ENCODE results near the gene RHOH.

Gene RHOH

GRCh38 chr4:40283413-40283812 lies 86.6 kb downstream of the RHOH start:
- Histone ChIP-seq H3K4me3 (ENCODE audit: low read length) (no peak overlapping the region), H4K20me1 (ENCODE audit: control insufficient read depth, insufficient read depth, low read depth, low read length) (no peaks in the 10 kb centered on the region), H3K9me2 (replicated peaks; ENCODE audit: control insufficient read depth, low read length) (no peaks in the 10 kb centered on the region), H3K9me3 (ENCODE audit: control insufficient read depth, insufficient read depth, low read length) (no peaks in the 10 kb centered on the region), H3K4me2 (ENCODE audit: low read length) (peak overlapping the region; percentile 52; the same call in 1 of the 2 replicates), H3K79me2 (ENCODE audit: control insufficient read depth, low read length) (no peaks in the 10 kb centered on the region), H3K27me3 (ENCODE audit: control insufficient read depth, low read length) (no peaks in the 10 kb centered on the region), H3F3A (ENCODE audit: control insufficient read depth, insufficient read depth) (no peaks in the 10 kb centered on the region; the same call in 1 of the 2 replicates), H3K36me3 (ENCODE audit: control insufficient read depth, low read length) (no peaks in the 10 kb centered on the region), H3K27ac (ENCODE audit: low read depth, low read length) (no peak overlapping the region), H3K4me1 (ENCODE audit: control insufficient read depth, low read length) (peaks cover 73% of the 10 kb centered on the region)
- TF ChIP-seq EZH2phosphoT487 (IDR thresholded peaks at IDR 0.05; ENCODE audit: borderline replicate concordance, low read length): no peak
- TF ChIP-seq CTCF (IDR thresholded peaks at IDR 0.05; ENCODE audit: low read depth, low read length, poor library complexity, severe bottlenecking): no peak

- Histone ChIP-seq H3K4me3 (ENCODE audit: low read length) (peak overlapping the region; percentile 25; the same call in 1 of the 2 replicates), H3K4me2 (ENCODE audit: low read length) (peak overlapping the region; percentile 52), H3K27ac (ENCODE audit: low read depth, low read length) (0 out of 2 replicates have a peak overlapping the region, but pooled peaks have one; percentile 26)
Measured at GRCh38 chr4:40283968-40284367, 87.1 kb downstream of the RHOH start.

GRCh38 chr4:40285692-40286091 lies 88.9 kb downstream of the RHOH start:
- peaks cover 10% of the 10 kb centered on the region for H3F3A ChIP-seq (ENCODE audit: control insufficient read depth, insufficient read depth)
- H3K4me3 ChIP-seq (ENCODE audit: low read length): no peak overlapping the region
- no peak overlapping the region for H3K27ac ChIP-seq (ENCODE audit: low read depth, low read length)
- no peaks in the 10 kb centered on the region for H3K27me3 ChIP-seq (ENCODE audit: control insufficient read depth, low read length)
- no peak overlapping the region for H3K4me2 ChIP-seq (ENCODE audit: low read length)
- no peaks in the 10 kb centered on the region for H3K9me2 ChIP-seq (replicated peaks; ENCODE audit: control insufficient read depth, low read length)
- no peak for TF ChIP-seq EZH2phosphoT487 (IDR thresholded peaks at IDR 0.05; ENCODE audit: borderline replicate concordance, low read length)
- no peak for TF ChIP-seq CTCF (IDR thresholded peaks at IDR 0.05; ENCODE audit: low read depth, low read length, poor library complexity, severe bottlenecking)
- peaks cover 87% of the 10 kb centered on the region for H3K4me1 ChIP-seq (ENCODE audit: control insufficient read depth, low read length)
- no peaks in the 10 kb centered on the region for H3K79me2 ChIP-seq (ENCODE audit: control insufficient read depth, low read length)
- H4K20me1 ChIP-seq (ENCODE audit: control insufficient read depth, insufficient read depth, low read depth, low read length): no peaks in the 10 kb centered on the region
- H3K9me3 ChIP-seq (ENCODE audit: control insufficient read depth, insufficient read depth, low read length): no peaks in the 10 kb centered on the region
- H3K36me3 ChIP-seq (ENCODE audit: control insufficient read depth, low read length): no peaks in the 10 kb centered on the region

More at GRCh38 chr4:40283968-40284367, 87.1 kb downstream of the RHOH start:
- H3K9me3 ChIP-seq (ENCODE audit: control insufficient read depth, insufficient read depth, low read length): no peaks in the 10 kb centered on the region
- no peaks in the 10 kb centered on the region for H3K27me3 ChIP-seq (ENCODE audit: control insufficient read depth, low read length)
- H3K79me2 ChIP-seq (ENCODE audit: control insufficient read depth, low read length): no peaks in the 10 kb centered on the region
- peaks cover 3% of the 10 kb centered on the region for H3F3A ChIP-seq (ENCODE audit: control insufficient read depth, insufficient read depth)
- H3K36me3 ChIP-seq (ENCODE audit: control insufficient read depth, low read length): no peaks in the 10 kb centered on the region
- TF ChIP-seq CTCF (IDR thresholded peaks at IDR 0.05; ENCODE audit: low read depth, low read length, poor library complexity, severe bottlenecking): peak; percentile 15
- TF ChIP-seq EZH2phosphoT487 (IDR thresholded peaks at IDR 0.05; ENCODE audit: borderline replicate concordance, low read length): no peak
- no peaks in the 10 kb centered on the region for H3K9me2 ChIP-seq (replicated peaks; ENCODE audit: control insufficient read depth, low read length)
- peaks cover 78% of the 10 kb centered on the region for H3K4me1 ChIP-seq (ENCODE audit: control insufficient read depth, low read length)
- no peaks in the 10 kb centered on the region for H4K20me1 ChIP-seq (ENCODE audit: control insufficient read depth, insufficient read depth, low read depth, low read length)

Data from DOHH2 (cell line).